ENCODE measurements around the gene AP4B1. TPM values are rescaled to one million over a fixed set of nuclear protein-coding genes. Genes with fewer than 3 reads are reported as not detected.
A peak's percentile ranks its signal among the peaks of the same experiment; 100 is the strongest.

AP4B1 gene
- total RNA-seq, 1 experiment from 2014 or later, result 14.2 TPM

DNA sequence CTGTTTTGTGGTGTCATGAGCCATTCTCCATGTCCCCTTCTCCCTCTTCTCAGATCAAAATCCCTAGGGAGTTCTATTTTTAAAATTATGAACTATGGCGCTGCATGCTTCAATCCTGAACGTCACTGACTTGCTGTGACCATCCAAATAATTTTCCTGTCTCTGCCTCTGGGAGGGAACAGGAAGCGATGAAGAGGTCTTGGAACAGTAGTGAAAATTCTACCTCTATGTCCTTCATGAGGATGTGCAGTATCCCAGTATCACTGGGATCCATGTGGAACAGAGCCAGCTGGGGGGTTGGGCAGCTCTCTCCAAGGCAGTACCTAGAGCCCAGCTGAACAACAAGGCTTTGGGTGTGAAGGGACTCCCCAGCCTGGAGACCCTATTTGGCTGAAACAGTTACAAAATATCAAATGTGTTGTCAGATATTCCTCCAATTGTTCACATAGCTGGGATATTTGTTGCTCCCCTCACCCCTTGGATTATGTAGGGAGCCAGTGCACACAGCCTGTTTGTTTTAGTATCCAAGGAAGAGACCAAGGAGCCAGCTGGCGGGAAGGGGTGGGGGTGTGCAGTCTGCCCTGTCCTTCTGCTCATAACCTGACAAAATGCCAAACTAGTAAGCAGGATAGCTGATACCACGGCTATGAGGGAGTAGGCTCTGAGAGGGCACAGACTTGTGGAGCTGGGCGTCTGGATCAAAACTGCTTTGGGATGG, 8.2 kb upstream of the AP4B1 start (continued):
- TF ChIP-seq, protein P1, sequence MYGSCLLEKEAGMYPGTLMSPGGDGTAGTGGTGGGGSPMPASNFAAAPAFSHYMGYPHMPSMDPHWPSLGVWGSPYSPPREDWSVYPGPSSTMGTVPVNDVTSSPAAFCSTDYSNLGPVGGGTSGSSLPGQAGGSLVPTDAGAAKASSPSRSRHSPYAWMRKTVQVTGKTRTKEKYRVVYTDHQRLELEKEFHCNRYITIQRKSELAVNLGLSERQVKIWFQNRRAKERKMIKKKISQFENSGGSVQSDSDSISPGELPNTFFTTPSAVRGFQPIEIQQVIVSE (CRISPR knock-in tag; IDR thresholded peaks at IDR 0.05; ENCODE audit: borderline replicate concordance), result no peak
- TF ChIP-seq, protein P2, sequence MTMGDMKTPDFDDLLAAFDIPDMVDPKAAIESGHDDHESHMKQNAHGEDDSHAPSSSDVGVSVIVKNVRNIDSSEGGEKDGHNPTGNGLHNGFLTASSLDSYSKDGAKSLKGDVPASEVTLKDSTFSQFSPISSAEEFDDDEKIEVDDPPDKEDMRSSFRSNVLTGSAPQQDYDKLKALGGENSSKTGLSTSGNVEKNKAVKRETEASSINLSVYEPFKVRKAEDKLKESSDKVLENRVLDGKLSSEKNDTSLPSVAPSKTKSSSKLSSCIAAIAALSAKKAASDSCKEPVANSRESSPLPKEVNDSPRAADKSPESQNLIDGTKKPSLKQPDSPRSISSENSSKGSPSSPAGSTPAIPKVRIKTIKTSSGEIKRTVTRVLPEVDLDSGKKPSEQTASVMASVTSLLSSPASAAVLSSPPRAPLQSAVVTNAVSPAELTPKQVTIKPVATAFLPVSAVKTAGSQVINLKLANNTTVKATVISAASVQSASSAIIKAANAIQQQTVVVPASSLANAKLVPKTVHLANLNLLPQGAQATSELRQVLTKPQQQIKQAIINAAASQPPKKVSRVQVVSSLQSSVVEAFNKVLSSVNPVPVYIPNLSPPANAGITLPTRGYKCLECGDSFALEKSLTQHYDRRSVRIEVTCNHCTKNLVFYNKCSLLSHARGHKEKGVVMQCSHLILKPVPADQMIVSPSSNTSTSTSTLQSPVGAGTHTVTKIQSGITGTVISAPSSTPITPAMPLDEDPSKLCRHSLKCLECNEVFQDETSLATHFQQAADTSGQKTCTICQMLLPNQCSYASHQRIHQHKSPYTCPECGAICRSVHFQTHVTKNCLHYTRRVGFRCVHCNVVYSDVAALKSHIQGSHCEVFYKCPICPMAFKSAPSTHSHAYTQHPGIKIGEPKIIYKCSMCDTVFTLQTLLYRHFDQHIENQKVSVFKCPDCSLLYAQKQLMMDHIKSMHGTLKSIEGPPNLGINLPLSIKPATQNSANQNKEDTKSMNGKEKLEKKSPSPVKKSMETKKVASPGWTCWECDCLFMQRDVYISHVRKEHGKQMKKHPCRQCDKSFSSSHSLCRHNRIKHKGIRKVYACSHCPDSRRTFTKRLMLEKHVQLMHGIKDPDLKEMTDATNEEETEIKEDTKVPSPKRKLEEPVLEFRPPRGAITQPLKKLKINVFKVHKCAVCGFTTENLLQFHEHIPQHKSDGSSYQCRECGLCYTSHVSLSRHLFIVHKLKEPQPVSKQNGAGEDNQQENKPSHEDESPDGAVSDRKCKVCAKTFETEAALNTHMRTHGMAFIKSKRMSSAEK (CRISPR knock-in tag; IDR thresholded peaks at IDR 0.05; ENCODE audit: borderline replicate concordance), result no peak

DNA sequence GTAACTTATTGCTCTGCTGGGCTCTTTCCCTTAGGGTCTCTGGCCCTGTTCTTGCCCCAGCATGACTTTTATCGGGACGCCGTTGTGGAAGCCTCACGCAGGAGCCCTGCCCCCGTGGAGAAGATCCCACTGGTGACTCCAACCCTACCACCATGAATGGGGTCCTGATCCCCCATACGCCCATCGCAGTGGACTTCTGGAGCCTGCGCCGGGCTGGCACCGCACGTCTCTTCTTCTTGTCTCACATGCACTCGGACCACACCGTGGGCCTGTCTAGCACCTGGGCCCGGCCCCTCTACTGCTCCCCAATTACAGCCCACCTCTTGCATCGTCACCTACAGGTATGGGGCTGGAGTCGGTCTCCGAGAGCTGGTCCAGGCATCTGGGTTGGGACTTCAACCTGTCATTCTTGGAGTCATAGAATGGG, 849 bp upstream of the AP4B1 start:
- H3K36me3 Mint-ChIP-seq, result peaks cover 11% of the 10 kb centered on the region
- H3K27me3 Mint-ChIP-seq (ENCODE audit: low read depth), result no peaks in the 10 kb centered on the region
- ATAC-seq, result peak; percentile 63
- TF ChIP-seq ATF1 (CRISPR knock-in tag; IDR thresholded peaks at IDR 0.05), result no peak
- TF ChIP-seq, protein P3, sequence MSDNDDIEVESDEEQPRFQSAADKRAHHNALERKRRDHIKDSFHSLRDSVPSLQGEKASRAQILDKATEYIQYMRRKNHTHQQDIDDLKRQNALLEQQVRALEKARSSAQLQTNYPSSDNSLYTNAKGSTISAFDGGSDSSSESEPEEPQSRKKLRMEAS (CRISPR knock-in tag; IDR thresholded peaks at IDR 0.05), result 0 out of 2 replicates have a peak, but pooled peaks have one; percentile 44
- TF ChIP-seq NR1H2 (CRISPR knock-in tag; IDR thresholded peaks at IDR 0.05), result no peak
- no peak for TF ChIP-seq GABPB1 (CRISPR knock-in tag; IDR thresholded peaks at IDR 0.05)
- no peak for TF ChIP-seq ZNF219 (CRISPR knock-in tag; IDR thresholded peaks at IDR 0.05; ENCODE audit: borderline replicate concordance)
- TF ChIP-seq, protein P4, sequence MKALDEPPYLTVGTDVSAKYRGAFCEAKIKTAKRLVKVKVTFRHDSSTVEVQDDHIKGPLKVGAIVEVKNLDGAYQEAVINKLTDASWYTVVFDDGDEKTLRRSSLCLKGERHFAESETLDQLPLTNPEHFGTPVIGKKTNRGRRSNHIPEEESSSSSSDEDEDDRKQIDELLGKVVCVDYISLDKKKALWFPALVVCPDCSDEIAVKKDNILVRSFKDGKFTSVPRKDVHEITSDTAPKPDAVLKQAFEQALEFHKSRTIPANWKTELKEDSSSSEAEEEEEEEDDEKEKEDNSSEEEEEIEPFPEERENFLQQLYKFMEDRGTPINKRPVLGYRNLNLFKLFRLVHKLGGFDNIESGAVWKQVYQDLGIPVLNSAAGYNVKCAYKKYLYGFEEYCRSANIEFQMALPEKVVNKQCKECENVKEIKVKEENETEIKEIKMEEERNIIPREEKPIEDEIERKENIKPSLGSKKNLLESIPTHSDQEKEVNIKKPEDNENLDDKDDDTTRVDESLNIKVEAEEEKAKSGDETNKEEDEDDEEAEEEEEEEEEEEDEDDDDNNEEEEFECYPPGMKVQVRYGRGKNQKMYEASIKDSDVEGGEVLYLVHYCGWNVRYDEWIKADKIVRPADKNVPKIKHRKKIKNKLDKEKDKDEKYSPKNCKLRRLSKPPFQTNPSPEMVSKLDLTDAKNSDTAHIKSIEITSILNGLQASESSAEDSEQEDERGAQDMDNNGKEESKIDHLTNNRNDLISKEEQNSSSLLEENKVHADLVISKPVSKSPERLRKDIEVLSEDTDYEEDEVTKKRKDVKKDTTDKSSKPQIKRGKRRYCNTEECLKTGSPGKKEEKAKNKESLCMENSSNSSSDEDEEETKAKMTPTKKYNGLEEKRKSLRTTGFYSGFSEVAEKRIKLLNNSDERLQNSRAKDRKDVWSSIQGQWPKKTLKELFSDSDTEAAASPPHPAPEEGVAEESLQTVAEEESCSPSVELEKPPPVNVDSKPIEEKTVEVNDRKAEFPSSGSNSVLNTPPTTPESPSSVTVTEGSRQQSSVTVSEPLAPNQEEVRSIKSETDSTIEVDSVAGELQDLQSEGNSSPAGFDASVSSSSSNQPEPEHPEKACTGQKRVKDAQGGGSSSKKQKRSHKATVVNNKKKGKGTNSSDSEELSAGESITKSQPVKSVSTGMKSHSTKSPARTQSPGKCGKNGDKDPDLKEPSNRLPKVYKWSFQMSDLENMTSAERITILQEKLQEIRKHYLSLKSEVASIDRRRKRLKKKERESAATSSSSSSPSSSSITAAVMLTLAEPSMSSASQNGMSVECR (CRISPR knock-in tag; IDR thresholded peaks at IDR 0.05; ENCODE audit: borderline replicate concordance), result 0 out of 2 replicates have a peak, but pooled peaks have one; percentile 13
- TF ChIP-seq, protein P5, sequence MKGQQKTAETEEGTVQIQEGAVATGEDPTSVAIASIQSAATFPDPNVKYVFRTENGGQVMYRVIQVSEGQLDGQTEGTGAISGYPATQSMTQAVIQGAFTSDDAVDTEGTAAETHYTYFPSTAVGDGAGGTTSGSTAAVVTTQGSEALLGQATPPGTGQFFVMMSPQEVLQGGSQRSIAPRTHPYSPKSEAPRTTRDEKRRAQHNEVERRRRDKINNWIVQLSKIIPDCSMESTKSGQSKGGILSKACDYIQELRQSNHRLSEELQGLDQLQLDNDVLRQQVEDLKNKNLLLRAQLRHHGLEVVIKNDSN (CRISPR knock-in tag; IDR thresholded peaks at IDR 0.05), result no peak; the same call in 1 of the 2 replicates
- TF ChIP-seq, protein P6, sequence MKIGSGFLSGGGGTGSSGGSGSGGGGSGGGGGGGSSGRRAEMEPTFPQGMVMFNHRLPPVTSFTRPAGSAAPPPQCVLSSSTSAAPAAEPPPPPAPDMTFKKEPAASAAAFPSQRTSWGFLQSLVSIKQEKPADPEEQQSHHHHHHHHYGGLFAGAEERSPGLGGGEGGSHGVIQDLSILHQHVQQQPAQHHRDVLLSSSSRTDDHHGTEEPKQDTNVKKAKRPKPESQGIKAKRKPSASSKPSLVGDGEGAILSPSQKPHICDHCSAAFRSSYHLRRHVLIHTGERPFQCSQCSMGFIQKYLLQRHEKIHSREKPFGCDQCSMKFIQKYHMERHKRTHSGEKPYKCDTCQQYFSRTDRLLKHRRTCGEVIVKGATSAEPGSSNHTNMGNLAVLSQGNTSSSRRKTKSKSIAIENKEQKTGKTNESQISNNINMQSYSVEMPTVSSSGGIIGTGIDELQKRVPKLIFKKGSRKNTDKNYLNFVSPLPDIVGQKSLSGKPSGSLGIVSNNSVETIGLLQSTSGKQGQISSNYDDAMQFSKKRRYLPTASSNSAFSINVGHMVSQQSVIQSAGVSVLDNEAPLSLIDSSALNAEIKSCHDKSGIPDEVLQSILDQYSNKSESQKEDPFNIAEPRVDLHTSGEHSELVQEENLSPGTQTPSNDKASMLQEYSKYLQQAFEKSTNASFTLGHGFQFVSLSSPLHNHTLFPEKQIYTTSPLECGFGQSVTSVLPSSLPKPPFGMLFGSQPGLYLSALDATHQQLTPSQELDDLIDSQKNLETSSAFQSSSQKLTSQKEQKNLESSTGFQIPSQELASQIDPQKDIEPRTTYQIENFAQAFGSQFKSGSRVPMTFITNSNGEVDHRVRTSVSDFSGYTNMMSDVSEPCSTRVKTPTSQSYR (CRISPR knock-in tag; IDR thresholded peaks at IDR 0.05), result no peak
- TF ChIP-seq, protein P7, sequence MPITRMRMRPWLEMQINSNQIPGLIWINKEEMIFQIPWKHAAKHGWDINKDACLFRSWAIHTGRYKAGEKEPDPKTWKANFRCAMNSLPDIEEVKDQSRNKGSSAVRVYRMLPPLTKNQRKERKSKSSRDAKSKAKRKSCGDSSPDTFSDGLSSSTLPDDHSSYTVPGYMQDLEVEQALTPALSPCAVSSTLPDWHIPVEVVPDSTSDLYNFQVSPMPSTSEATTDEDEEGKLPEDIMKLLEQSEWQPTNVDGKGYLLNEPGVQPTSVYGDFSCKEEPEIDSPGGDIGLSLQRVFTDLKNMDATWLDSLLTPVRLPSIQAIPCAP (CRISPR knock-in tag; IDR thresholded peaks at IDR 0.05), result no peak
- TF ChIP-seq CREB1 (CRISPR knock-in tag; IDR thresholded peaks at IDR 0.05), result no peak
- TF ChIP-seq, protein P8, sequence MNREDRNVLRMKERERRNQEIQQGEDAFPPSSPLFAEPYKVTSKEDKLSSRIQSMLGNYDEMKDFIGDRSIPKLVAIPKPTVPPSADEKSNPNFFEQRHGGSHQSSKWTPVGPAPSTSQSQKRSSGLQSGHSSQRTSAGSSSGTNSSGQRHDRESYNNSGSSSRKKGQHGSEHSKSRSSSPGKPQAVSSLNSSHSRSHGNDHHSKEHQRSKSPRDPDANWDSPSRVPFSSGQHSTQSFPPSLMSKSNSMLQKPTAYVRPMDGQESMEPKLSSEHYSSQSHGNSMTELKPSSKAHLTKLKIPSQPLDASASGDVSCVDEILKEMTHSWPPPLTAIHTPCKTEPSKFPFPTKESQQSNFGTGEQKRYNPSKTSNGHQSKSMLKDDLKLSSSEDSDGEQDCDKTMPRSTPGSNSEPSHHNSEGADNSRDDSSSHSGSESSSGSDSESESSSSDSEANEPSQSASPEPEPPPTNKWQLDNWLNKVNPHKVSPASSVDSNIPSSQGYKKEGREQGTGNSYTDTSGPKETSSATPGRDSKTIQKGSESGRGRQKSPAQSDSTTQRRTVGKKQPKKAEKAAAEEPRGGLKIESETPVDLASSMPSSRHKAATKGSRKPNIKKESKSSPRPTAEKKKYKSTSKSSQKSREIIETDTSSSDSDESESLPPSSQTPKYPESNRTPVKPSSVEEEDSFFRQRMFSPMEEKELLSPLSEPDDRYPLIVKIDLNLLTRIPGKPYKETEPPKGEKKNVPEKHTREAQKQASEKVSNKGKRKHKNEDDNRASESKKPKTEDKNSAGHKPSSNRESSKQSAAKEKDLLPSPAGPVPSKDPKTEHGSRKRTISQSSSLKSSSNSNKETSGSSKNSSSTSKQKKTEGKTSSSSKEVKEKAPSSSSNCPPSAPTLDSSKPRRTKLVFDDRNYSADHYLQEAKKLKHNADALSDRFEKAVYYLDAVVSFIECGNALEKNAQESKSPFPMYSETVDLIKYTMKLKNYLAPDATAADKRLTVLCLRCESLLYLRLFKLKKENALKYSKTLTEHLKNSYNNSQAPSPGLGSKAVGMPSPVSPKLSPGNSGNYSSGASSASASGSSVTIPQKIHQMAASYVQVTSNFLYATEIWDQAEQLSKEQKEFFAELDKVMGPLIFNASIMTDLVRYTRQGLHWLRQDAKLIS (CRISPR knock-in tag; IDR thresholded peaks at IDR 0.05; ENCODE audit: borderline replicate concordance), result no peak
- TF ChIP-seq GTF2I (CRISPR knock-in tag; conservative IDR thresholded peaks at IDR 0.05), result no peak

More for the DNA sequence above, 849 bp upstream of the AP4B1 start:
- POLR2A ChIA-PET, result interaction anchor here (0.6 to 2.5 kb wide), 4 partner anchors 10 to 50 kb away, joined by 3 to 23 read pairs (median 4); partner anchors contain the start of gene HIPK1
- DNase-seq (ENCODE audit: low spot score), result peak; percentile 73
- peak overlapping the region; percentile 94 for H3K27ac Mint-ChIP-seq
- CTCF ChIA-PET, result interaction anchor here (0.7 to 2.5 kb wide), 3 partner anchors 15 to 194 kb away, joined by 5 to 19 read pairs (median 5); partner anchors contain the start of gene HIPK1
- H3K4me3 Mint-ChIP-seq, result peak overlapping the region; percentile 95
- H3K4me1 Mint-ChIP-seq, result peaks cover 7% of the 10 kb centered on the region
- no peaks in the 10 kb centered on the region for H3K9me3 Mint-ChIP-seq
